GM06990 (cell line): Measurements from ENCODE around the gene KRTAP10-10.

Source experiments
- DNase-seq: peaks from one replicate; pipeline ENCODE4 v3.0.0-alpha.2; 2011; ENCODE audit not compliant: insufficient read length; ENCODE audit errors: extremely low read depth
- H3K27me3 ChIP-seq: replicated peaks from 2 replicates; pipeline ENCODE4 v1.6.0; 2011; ENCODE audit warnings: low read length; ENCODE audit not compliant: control insufficient read depth, insufficient read depth
- H3K36me3 ChIP-seq: 2 replicates; pipeline ENCODE4 v1.5.1; 2011; ENCODE audit warnings: low read length; ENCODE audit not compliant: control insufficient read depth, insufficient read depth
- H3K4me3 ChIP-seq: replicated peaks from 2 replicates; pipeline ENCODE4 v1.5.1; 2011; ENCODE audit warnings: low read depth, mild to moderate bottlenecking, control low read depth, low read length
- TF ChIP-seq, protein P1 (sequence below): IDR thresholded peaks from 2 replicates; pipeline ENCODE4 v1.5.1; 2011; ENCODE audit warnings: low read length, control low read depth, mild to moderate bottlenecking, inconsistent platforms; ENCODE audit not compliant: insufficient read depth, poor library complexity, severe bottlenecking

The KRTAP10-10 gene

GRCh38 chr21:44670642-44671432 lies 33.7 kb downstream of the KRTAP10-10 start:
- no peak for DNase-seq

DNA sequence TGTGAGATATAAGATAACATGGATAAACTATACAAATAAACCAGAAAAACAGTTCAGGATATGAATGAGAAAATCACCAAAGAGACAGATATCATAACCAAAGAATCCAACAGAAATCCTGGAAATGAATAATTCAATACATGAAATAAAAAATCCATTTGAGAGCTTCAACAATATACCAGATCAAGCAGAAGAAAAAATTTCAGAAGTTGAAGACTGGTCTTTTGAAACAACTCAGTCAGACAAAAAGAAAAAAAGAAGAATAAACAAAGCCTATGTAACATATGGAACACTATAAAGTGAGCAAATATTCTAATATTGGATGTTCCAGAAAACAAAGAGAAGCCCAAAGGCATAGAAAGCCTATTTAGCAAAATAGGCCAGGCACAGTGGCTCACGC lies 34.8 kb downstream of the KRTAP10-10 start:
- H3K36me3 ChIP-seq, result no peaks in the 10 kb centered on the region
- TF ChIP-seq, protein P1, sequence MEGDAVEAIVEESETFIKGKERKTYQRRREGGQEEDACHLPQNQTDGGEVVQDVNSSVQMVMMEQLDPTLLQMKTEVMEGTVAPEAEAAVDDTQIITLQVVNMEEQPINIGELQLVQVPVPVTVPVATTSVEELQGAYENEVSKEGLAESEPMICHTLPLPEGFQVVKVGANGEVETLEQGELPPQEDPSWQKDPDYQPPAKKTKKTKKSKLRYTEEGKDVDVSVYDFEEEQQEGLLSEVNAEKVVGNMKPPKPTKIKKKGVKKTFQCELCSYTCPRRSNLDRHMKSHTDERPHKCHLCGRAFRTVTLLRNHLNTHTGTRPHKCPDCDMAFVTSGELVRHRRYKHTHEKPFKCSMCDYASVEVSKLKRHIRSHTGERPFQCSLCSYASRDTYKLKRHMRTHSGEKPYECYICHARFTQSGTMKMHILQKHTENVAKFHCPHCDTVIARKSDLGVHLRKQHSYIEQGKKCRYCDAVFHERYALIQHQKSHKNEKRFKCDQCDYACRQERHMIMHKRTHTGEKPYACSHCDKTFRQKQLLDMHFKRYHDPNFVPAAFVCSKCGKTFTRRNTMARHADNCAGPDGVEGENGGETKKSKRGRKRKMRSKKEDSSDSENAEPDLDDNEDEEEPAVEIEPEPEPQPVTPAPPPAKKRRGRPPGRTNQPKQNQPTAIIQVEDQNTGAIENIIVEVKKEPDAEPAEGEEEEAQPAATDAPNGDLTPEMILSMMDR, result no peak
- no peak for DNase-seq
- H3K27me3 ChIP-seq, result peaks cover 2% of the 10 kb centered on the region; the same call in 1 of the 2 replicates
- no peak overlapping the region for H3K4me3 ChIP-seq

More at GRCh38 chr21:44670642-44671432, 33.7 kb downstream of the KRTAP10-10 start:
- Histone ChIP-seq H3K36me3 (no peaks in the 10 kb centered on the region), H3K27me3 (peaks cover 2% of the 10 kb centered on the region; the same call in 1 of the 2 replicates), H3K4me3 (no peak overlapping the region)
- TF ChIP-seq, protein P1, result no peak

DNA sequence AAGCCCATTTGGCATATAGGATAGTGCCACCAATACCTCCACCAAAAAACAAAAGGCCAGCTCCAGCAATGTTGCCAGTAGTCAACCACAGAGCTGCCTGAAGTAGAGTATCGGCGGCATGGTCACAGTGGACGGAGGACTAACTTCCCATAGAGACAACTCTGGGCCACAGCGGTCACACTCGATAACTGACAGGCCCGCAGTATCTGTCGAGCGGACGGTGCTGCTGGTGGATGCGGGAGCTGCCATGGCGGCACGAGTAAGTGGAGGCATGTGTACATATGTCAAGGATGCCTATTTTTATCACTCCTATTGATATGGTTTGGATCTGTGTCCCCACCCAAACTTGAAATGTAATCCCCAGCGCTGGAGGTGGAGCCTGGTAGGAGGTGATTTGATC lies 40.7 kb downstream of the KRTAP10-10 start:
- no peaks in the 10 kb centered on the region; the same call in none of the 2 replicates for H3K27me3 ChIP-seq
- H3K36me3 ChIP-seq, result no peaks in the 10 kb centered on the region
- DNase-seq, result no peak
- no peak overlapping the region for H3K4me3 ChIP-seq
- TF ChIP-seq, protein P1, result no peak

GRCh38 chr21:44681152-44681551 lies 44.0 kb downstream of the KRTAP10-10 start:
- H3K4me3 ChIP-seq, result no peak overlapping the region
- DNase-seq, result no peak
- TF ChIP-seq, protein P1, result no peak
- no peaks in the 10 kb centered on the region; the same call in none of the 2 replicates for H3K27me3 ChIP-seq
- H3K36me3 ChIP-seq, result no peaks in the 10 kb centered on the region

- DNase-seq, result no peak
- Histone ChIP-seq H3K4me3 (no peak within 1 kb of the TSS), H3K36me3 (no peaks in the 10 kb centered on the region), H3K27me3 (no peaks in the 10 kb centered on the region; the same call in none of the 2 replicates)
- TF ChIP-seq, protein P1, result no peak
Observed at GRCh38 chr21:44681861-44682579, 44.9 kb downstream of the KRTAP10-10 start, which contains the start of gene KRTAP12-1. Gene KRTAP12-1 (minus strand): TSS chr21:44682163. CDS start chr21:44682123, 40 bp downstream.
